Loucy (cell line): ENCODE results near the gene C11orf97.
"Not testable (repeated sequence)": the region's sequence is repeated elsewhere in the genome, so short reads cannot be mapped to it uniquely, and the experiment has no call there.

Experiments used
- H2AFZ ChIP-seq: fragments of 200-600 bp; sonication (generic); 2 replicates; pipeline ENCODE4 v1.6.0; 2016; ENCODE audit warnings: antibody characterized with exemption, mild to moderate bottlenecking, low read length, moderate library complexity
- H3F3A ChIP-seq: fragments of 200-600 bp; 2 replicates; pipeline ENCODE4 v1.6.0; 2016; ENCODE audit warnings: antibody characterized with exemption, low read depth, mild to moderate bottlenecking
- H3K27me3 ChIP-seq: fragments of 200-600 bp; sonication (generic); 2 replicates; pipeline ENCODE4 v1.6.1; 2014; ENCODE audit warnings: low read length, mild to moderate bottlenecking; ENCODE audit not compliant: insufficient read depth, poor library complexity, severe bottlenecking
- H3K36me3 ChIP-seq: fragments of 200-600 bp; sonication (generic); 2 replicates; pipeline ENCODE4 v1.6.1; 2016; ENCODE audit warnings: low read length; ENCODE audit not compliant: insufficient read depth
- H3K4me1 ChIP-seq: fragments of 200-600 bp; sonication (generic); 2 replicates; pipeline ENCODE4 v1.5.1; 2014; ENCODE audit warnings: low read length, mild to moderate bottlenecking; ENCODE audit not compliant: insufficient read depth, poor library complexity, severe bottlenecking
- H3K4me2 ChIP-seq: fragments of 200-600 bp; sonication (generic); 2 replicates; pipeline ENCODE4 v1.6.0; 2014; ENCODE audit warnings: antibody characterized with exemption, low read length, low read depth, mild to moderate bottlenecking; ENCODE audit not compliant: poor library complexity, severe bottlenecking
- H3K4me3 ChIP-seq: fragments of 200-600 bp; sonication (generic); 2 replicates; pipeline ENCODE4 v1.5.1; 2014; ENCODE audit warnings: low read length, mild to moderate bottlenecking, mixed read lengths; ENCODE audit not compliant: poor library complexity, severe bottlenecking
- H3K79me2 ChIP-seq: fragments of 200-600 bp; sonication (generic); 2 replicates; pipeline ENCODE4 v1.6.1; 2014; ENCODE audit warnings: low read length; ENCODE audit not compliant: insufficient read depth
- H3K9ac ChIP-seq: fragments of 200-600 bp; sonication (generic); 2 replicates; pipeline ENCODE4 v1.6.0; 2014; ENCODE audit warnings: mild to moderate bottlenecking, low read depth, low read length, moderate library complexity; ENCODE audit not compliant: poor library complexity, severe bottlenecking
- H3K9me2 ChIP-seq: fragments of 200-600 bp; sonication (generic); replicated peaks from 2 replicates; pipeline ENCODE4 v1.6.1; 2016; ENCODE audit warnings: low read depth, low read length, mixed read lengths
- H3K9me3 ChIP-seq: fragments of 200-600 bp; sonication (generic); 2 replicates; pipeline ENCODE4 v1.6.1; 2014; ENCODE audit warnings: mild to moderate bottlenecking, antibody characterized with exemption, low read length, low read depth; ENCODE audit not compliant: insufficient read depth
- H4K20me1 ChIP-seq: fragments of 200-600 bp; sonication (generic); 2 replicates; pipeline ENCODE4 v1.6.0; 2014; ENCODE audit warnings: antibody characterized with exemption, low read length, mild to moderate bottlenecking; ENCODE audit not compliant: insufficient read depth, poor library complexity, severe bottlenecking
- EZH2phosphoT487 ChIP-seq: fragments of 200-600 bp; IDR thresholded peaks from 2 replicates; pipeline ENCODE4 v1.6.1; 2018; ENCODE audit warnings: antibody characterized with exemption, mild to moderate bottlenecking, moderate library complexity, borderline replicate concordance
- TF ChIP-seq, protein P1 (sequence below): fragments of 200-600 bp; sonication (generic); conservative IDR thresholded peaks from 2 replicates; pipeline ENCODE4 v1.5.1; 2014; ENCODE audit warnings: mild to moderate bottlenecking, antibody characterized with exemption, low read length

C11orf97 gene

DNA sequence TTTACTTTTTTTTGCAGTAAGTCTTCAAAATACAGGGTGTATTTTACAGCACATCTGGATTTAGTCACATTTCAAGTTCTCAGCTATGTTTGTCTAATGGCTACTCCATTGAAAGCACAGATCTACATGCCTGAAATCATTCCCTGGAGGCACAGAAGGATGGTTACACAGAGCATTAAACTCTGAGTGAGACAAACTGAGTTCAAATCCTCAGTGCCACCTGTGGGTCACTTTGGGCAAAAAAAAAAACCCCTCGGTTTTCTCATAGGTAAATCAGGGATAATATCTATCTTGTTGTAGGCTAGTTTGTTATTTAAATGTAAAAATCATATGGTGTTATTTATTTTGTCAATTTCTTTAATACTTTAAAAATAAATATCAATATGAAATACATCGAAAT lies 10.7 kb upstream of the C11orf97 start:
- no peaks in the 10 kb centered on the region for H3K9me3 ChIP-seq
- no peaks in the 10 kb centered on the region for H4K20me1 ChIP-seq
- no peaks in the 10 kb centered on the region for H3K79me2 ChIP-seq
- no peaks in the 10 kb centered on the region for H3K9me2 ChIP-seq
- no peaks in the 10 kb centered on the region for H3K4me1 ChIP-seq
- no peak overlapping the region for H2AFZ ChIP-seq
- no peak overlapping the region for H3K9ac ChIP-seq
- peaks cover 17% of the 10 kb centered on the region for H3K36me3 ChIP-seq
- H3K4me2 ChIP-seq = no peak overlapping the region
- no peaks in the 10 kb centered on the region for H3K27me3 ChIP-seq
- no peaks in the 10 kb centered on the region for H3F3A ChIP-seq
- no peak overlapping the region for H3K4me3 ChIP-seq
- TF ChIP-seq, protein P1, sequence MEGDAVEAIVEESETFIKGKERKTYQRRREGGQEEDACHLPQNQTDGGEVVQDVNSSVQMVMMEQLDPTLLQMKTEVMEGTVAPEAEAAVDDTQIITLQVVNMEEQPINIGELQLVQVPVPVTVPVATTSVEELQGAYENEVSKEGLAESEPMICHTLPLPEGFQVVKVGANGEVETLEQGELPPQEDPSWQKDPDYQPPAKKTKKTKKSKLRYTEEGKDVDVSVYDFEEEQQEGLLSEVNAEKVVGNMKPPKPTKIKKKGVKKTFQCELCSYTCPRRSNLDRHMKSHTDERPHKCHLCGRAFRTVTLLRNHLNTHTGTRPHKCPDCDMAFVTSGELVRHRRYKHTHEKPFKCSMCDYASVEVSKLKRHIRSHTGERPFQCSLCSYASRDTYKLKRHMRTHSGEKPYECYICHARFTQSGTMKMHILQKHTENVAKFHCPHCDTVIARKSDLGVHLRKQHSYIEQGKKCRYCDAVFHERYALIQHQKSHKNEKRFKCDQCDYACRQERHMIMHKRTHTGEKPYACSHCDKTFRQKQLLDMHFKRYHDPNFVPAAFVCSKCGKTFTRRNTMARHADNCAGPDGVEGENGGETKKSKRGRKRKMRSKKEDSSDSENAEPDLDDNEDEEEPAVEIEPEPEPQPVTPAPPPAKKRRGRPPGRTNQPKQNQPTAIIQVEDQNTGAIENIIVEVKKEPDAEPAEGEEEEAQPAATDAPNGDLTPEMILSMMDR = peak; percentile 33; the same call in 1 of the 2 replicates
- no peak for TF ChIP-seq EZH2phosphoT487

DNA sequence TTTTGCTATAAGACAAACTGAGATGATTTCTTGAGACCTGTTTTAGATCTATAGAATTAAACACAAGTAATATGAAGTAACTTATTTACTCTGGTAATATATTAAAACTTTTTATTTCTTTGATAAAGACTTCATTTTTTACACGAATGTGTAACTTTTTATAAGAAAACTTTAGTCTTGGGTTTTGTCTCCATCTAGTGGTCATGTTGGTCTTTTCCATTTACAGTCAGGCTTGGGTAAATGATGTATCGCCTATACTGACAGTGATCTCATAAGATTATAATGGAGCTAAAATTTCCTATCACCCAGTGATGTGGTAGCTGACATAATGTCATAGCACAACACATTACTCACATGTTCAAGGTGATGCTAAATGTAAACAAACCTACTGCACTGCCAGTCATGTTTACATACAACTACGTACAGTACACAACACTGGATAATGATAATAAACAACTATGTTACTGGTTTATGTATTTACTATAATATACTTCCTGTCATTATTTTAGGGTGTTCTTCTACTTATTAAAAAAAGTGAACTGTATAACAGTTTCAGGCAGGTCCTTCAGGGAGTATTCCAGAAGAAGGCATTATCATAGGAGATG lies 7.5 kb upstream of the C11orf97 start:
- no peaks in the 10 kb centered on the region for H3F3A ChIP-seq
- no peak overlapping the region for H3K4me2 ChIP-seq
- H3K36me3 ChIP-seq = no peaks in the 10 kb centered on the region
- no peak overlapping the region for H2AFZ ChIP-seq
- no peak for TF ChIP-seq EZH2phosphoT487
- TF ChIP-seq, protein P1 = peak; percentile 80
- no peak overlapping the region for H3K9ac ChIP-seq
- no peaks in the 10 kb centered on the region for H4K20me1 ChIP-seq
- H3K4me3 ChIP-seq = no peak overlapping the region
- H3K79me2 ChIP-seq = no peaks in the 10 kb centered on the region
- no peaks in the 10 kb centered on the region for H3K27me3 ChIP-seq
- no peaks in the 10 kb centered on the region for H3K9me3 ChIP-seq
- H3K9me2 ChIP-seq = no peaks in the 10 kb centered on the region
- H3K4me1 ChIP-seq = no peaks in the 10 kb centered on the region

DNA sequence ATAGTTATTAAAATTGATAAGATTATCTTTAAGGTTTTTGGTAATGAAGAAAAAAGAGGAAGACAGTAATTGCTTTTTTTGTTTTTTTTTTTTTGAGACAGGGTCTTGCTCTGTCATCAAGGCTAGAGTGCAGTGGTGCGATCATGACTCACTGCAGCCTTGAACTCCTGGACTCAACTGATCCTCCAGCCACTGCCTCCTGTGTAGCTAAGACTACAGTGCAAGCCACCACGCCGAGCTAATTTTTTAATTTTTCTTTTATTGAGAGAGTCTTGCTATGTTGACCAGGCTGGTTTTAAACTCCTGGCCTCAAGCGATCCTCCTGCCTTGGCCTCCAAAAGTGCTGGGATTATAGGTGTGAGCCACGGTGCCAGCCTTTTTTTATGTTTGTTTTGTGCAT lies 5.7 kb upstream of the C11orf97 start:
- H3K79me2 ChIP-seq, H3K9me3 ChIP-seq, H3K9ac ChIP-seq, H2AFZ ChIP-seq, H4K20me1 ChIP-seq, H3K27me3 ChIP-seq, H3K9me2 ChIP-seq, H3K4me1 ChIP-seq, H3K4me2 ChIP-seq, H3K36me3 ChIP-seq, H3F3A ChIP-seq, H3K4me3 ChIP-seq: not testable (repeated sequence)

DNA sequence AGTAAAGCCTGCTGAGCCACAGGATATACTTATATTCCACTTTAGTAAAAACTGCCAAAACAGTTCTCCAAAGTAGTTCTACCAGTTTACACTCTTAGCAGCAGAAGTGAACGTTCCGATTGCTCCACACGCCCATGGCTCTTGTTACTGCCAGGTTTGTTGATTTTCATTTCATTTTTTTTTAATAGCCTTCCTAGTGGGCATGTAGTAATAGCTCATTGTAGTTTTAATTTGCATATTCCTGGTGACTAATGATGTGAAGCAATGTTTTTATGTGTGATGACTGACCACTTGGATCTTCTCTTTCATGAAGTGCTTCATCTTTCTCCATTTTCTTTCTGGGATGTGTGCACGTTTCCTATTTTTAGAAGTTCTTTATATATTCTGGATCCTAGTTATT lies 4.8 kb upstream of the C11orf97 start:
- Histone ChIP-seq H3K4me1 (peaks cover 5% of the 10 kb centered on the region), H3K36me3 (no peaks in the 10 kb centered on the region), H4K20me1 (no peaks in the 10 kb centered on the region), H3K9me3 (0 out of 2 replicates have a peak, but pooled peaks cover 4% of the 10 kb centered on the region), H3K4me2 (no peak overlapping the region), H2AFZ (no peak overlapping the region), H3K9me2 (no peaks in the 10 kb centered on the region), H3K9ac (no peak overlapping the region), H3K27me3 (no peaks in the 10 kb centered on the region), H3F3A (no peaks in the 10 kb centered on the region), H3K4me3 (no peak overlapping the region), H3K79me2 (no peaks in the 10 kb centered on the region)
- no peak for TF ChIP-seq EZH2phosphoT487
- TF ChIP-seq, protein P1 = no peak
